ENCODE measurements around the gene RPGRIP1.
"Not testable (repeated sequence)": the region's sequence is repeated elsewhere in the genome, so short reads cannot be mapped to it uniquely, and the experiment has no call there.

- not testable (repeated sequence) for TF ChIP-seq EZH2, EZH2phosphoT487 (IDR thresholded peaks at IDR 0.05)
These were observed 2.0 kb downstream of the RPGRIP1 start for GRCh38 chr14:21281917-21282316.

Measured in neural progenitor cell (in vitro differentiated cells).